GM12872 (cell line): ENCODE measurements around the gene HAUS7.

ENCODE experiments used
- TF ChIP-seq, protein P1 (sequence below): IDR thresholded peaks from 3 replicates; pipeline ENCODE4 v1.5.1; 2011; ENCODE audit warnings: low read depth, mild to moderate bottlenecking, low read length, moderate library complexity; ENCODE audit not compliant: insufficient read depth

The HAUS7 gene

DNA sequence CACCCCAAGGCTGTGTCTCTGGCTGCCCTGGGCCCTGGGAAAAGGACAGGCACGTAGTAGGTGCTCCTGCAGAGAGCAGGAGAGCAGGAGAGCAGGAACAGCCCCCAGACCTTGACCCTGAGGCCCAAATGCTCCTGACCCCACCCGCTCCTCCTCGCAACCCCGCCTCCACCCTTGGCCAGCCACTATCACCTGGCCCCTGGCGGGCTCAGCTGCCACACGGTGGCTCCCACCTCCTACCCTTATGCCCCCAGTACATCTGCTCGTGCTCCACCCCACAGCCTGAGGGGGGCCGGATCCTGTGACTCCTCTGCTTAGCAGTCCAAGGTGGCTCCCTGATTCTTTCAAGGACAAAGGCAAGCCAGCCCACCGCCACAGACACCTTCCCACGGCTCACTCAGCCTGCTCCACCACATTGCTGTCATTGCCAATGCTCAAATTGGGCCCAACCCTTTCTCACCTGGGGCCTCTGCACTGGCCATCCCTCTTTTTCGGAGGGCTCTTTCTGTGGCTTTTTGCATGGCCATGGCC, 5.4 kb upstream of the HAUS7 start:
- TF ChIP-seq, protein P1, sequence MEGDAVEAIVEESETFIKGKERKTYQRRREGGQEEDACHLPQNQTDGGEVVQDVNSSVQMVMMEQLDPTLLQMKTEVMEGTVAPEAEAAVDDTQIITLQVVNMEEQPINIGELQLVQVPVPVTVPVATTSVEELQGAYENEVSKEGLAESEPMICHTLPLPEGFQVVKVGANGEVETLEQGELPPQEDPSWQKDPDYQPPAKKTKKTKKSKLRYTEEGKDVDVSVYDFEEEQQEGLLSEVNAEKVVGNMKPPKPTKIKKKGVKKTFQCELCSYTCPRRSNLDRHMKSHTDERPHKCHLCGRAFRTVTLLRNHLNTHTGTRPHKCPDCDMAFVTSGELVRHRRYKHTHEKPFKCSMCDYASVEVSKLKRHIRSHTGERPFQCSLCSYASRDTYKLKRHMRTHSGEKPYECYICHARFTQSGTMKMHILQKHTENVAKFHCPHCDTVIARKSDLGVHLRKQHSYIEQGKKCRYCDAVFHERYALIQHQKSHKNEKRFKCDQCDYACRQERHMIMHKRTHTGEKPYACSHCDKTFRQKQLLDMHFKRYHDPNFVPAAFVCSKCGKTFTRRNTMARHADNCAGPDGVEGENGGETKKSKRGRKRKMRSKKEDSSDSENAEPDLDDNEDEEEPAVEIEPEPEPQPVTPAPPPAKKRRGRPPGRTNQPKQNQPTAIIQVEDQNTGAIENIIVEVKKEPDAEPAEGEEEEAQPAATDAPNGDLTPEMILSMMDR: no peak

DNA sequence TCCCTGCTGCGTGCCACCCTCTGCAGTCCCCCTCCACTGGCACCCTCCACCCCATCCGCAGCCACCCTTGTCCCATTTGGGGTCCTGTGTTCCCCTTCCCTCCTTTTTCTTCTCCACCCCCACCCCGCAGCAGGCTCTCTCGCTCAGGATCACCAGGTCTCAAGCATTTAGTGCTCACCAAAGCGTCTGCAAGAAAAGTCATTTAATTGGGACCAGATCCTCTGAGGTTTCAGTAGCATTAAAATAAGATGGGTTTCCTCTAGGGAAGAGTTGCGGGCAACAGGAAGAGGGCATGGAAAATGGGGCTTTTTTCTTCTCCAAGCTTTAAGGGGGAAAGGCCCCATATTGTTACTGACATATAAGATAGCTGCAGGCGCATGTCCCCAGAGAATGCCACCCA, 4.9 kb upstream of the HAUS7 start:
- TF ChIP-seq, protein P1: no peak

DNA sequence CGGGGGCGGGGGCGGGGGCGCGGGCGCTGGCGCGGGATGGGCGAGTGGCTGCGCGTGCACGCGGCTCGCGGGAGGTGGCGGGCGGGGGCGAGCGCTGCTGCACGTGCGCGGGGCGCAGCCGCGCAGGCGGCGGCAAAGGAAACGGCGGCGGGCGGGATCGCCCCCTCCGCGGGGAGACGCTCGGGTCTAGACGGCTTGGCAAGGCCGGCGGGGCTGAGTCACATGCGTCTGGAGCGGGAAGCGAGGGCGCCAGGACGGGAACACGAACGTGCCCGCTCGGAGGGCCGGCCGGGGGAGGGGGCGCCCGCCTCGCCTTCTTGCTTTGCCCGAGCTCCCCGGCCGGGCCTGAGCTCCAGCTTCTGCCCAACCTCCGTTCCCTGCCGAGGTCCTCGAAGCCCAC, 4.3 kb upstream of the HAUS7 start:
- TF ChIP-seq, protein P1: no peak

DNA sequence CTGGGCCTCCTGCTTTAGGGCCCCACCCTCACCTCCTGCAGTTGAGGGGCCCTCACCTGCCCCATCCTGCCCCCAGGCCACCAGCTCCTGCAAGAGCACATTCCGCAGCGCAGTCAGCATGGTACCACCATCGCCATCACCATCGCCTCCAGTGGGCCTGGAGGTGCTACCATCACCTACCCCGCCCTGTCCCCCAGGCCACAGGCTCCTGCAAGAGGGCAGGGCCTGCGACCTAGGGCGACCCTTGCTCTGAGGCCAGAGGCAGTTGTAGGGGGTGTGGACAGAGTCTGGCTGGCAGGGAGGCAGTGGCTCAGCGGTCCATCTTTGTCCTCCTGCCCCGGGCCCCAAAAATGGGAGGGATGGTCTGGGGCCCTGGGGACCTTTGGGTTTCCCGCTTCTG, 3.9 kb upstream of the HAUS7 start:
- TF ChIP-seq, protein P1: no peak

DNA sequence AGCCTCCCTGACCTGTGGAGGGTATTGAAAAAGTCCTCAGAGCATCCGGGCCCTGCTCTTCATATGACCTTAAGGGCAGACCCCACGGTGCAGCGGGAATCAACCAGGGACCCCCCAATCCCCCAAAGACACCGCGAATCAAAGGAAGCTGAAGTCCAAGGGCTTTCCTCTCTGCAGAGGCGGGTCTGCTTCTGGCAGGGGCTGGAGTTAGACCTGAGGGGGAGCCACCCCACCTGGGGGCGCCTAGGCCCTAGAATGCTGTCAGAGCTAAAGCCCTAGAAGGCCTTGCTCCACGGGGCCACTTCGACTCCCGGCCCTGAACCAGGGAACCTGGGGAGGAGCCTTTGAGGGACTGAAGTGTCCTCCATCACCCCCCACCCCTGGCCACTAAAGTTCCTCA, 2.8 kb upstream of the HAUS7 start:
- TF ChIP-seq, protein P1: no peak

DNA sequence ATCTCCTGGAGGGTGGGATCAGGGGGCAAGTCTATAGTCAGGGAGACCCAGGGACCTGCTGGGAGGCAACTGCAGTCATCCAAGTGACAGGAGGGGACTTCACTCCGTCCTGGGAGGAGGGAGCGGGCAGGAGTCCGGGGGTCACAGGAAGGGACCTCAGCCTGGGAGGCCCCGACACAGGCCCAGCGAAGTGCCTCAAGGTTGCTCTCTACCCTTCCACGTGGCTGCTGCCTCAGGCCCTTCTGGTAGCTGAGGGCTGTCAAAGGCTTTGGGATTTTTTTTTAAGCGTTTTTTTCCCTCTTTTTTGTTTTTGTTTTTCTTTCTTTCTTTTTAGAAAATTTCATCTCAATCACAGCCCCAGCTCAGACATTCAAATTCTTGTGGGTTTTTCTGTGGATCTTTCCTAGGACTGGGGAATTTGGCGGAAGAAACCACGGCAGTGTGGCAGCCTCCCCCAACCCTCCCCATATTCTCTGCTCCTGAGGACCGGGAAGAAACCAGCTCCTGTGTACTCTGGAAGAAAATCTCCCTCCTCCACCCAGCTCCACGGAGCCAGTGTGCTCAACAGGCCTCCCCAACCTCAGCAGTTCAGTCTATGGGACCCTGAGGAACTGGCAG, 1.4 kb upstream of the HAUS7 start:
- TF ChIP-seq, protein P1: no peak

DNA sequence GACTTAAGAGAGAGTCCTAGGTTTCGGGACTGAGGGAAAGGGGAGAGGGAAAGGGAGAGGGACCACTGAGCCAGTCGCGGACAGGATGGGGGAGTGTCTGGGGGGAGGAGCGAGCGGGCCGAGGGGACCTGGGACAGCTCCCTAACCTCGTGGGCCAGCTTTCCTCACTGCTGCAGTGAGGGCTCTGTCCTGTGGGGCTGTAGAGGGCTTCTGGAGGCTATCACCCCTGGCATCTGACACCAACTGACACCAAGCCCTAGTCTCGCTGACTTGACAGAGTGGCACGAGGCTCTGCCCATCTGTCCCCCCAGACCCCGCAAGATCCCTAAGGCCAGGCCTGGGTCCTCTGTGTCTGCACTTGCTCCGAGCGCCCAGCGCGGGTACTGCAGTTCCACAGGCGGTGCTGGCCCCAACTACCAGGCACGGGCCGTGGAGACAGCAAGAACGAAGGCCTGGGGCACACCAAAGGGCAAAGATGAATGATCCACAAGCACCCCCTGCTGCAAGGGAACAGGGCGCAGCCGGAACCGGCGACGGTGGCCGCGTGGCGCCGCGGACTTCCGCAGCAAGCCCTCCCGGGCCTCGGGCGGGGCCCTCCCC, 465 bp downstream of the HAUS7 start:
- TF ChIP-seq, protein P1: no peak; the same call in 2 of the 3 replicates
